ENCODE measurements around the gene FCN3. TPM values are rescaled to one million over a fixed set of nuclear protein-coding genes. Genes with fewer than 3 reads are reported as not detected.

Gene FCN3
- total and polyA plus RNA-seq, 10 of the 15 experiments (the other 5 are each of a cell fraction or from before 2014, with no cell fraction given): 0.28 TPM; not detected in 9

DNA sequence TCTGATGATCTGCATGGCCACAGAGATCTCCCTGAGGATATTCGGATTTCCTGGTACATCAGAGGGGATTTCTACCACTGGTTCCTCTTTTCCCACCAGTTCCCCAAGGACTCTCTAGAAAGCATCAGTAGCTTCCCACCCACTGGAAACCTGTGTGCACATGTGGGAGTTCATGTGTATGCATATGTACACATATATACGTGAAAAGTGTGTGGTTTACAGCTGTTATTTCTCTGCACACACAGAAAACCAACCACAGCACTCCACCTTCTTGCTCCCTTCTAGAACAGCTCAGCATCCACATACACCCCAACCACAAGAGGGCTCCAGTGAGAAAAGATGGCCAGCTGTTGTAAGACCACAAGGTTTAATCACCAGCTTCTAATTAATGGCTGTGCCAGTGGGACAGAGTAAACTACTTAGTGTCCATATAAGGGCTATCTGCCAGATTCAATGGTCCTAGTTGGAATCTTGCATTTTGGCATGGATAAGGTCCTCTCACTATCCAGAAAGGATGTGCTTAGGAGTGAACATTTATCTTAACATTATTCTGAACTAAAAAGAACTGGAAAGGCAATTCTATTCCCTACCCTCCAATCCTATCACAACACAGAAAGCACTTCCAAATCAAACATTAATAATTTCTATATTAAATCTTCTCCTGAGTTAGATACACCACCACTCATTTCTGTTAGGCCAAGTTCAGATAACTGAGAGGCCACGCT, 41.9 kb upstream of the FCN3 start (continued):
- TF ChIP-seq, protein P1, sequence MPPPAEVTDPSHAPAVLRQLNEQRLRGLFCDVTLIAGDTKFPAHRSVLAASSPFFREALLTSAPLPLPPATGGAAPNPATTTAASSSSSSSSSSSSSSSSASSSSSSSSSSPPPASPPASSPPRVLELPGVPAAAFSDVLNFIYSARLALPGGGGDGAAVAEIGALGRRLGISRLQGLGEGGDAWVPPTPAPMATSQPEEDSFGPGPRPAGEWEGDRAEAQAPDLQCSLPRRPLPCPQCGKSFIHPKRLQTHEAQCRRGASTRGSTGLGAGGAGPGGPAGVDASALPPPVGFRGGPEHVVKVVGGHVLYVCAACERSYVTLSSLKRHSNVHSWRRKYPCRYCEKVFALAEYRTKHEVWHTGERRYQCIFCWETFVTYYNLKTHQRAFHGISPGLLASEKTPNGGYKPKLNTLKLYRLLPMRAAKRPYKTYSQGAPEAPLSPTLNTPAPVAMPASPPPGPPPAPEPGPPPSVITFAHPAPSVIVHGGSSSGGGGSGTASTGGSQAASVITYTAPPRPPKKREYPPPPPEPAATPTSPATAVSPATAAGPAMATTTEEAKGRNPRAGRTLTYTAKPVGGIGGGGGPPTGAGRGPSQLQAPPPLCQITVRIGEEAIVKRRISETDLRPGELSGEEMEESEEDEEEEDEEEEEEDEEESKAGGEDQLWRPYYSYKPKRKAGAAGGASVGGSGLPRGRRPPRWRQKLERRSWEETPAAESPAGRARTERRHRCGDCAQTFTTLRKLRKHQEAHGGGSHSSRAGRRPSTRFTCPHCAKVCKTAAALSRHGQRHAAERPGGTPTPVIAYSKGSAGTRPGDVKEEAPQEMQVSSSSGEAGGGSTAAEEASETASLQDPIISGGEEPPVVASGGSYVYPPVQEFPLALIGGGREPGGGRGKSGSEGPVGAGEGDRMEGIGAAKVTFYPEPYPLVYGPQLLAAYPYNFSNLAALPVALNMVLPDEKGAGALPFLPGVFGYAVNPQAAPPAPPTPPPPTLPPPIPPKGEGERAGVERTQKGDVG (CRISPR knock-in tag; IDR thresholded peaks at IDR 0.05): no peak

DNA sequence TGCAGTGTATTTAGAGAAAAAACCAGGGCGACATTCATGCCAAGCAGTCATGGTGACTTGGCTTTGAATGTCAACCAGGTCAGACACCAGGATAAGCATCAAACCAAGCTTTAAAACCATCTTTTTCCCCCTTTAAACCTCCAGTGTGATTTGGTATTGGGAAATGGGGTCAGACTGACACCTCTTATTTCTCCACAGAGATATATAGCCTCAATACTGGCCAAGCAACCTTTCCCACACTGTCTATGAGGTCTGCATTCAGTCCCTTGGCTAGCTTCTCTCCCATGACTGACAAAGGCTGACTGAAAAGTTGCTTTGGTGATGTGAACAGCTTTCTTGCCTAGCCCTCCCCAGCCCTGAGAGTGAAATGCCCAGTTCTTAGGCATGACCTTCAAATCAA, 39.5 kb upstream of the FCN3 start:
- intact Hi-C loops (cut with micrococcal nuclease; ENCODE audit: unreplicated experiment) (no loop called here), in situ Hi-C loops (cut with MboI) (no loop called here)
- H3K4me3 ChIP-seq: no peak overlapping the region
- FAIRE-seq (no peak), DNase-seq (ENCODE audit: low read depth, low spot score) (no peak), ATAC-seq (no peak)
- no peaks in the 10 kb centered on the region for H3K27me3 ChIP-seq (replicated peaks in 1 of 2; ENCODE audit: control insufficient read depth in 2 of 2, insufficient read depth in 2 of 2, low read length in 1 of 2)
- no peak overlapping the region for H2AFZ ChIP-seq (ENCODE audit: control insufficient read depth, low read depth, low read length)
- H3K4me2 ChIP-seq (ENCODE audit: control insufficient read depth, insufficient read depth): no peak overlapping the region
- H3K36me3 ChIP-seq (ENCODE audit: control insufficient read depth in 2 of 2, insufficient read depth in 2 of 2, low read length in 1 of 2): peaks cover 21 to 45% of the 10 kb centered on the region in 2 experiments
- 93% methylated on average over 1 of the region's 1 CpG for WGBS (ENCODE audit: insufficient coverage, insufficient replicate concordance, low lambda C conversion rate, missing lambda C conversion rate)
- no peaks in the 10 kb centered on the region for H3K9me3 ChIP-seq (replicated peaks; ENCODE audit: control insufficient read depth, insufficient read depth, low read length)
- peaks cover 30% of the 10 kb centered on the region for H3K4me1 ChIP-seq (ENCODE audit: control insufficient read depth, insufficient read depth, low read length)
- BruUV-seq (replicated peaks): no TSS peak
- H3K9ac ChIP-seq (ENCODE audit: control insufficient read depth, insufficient read depth, low read length): no peak overlapping the region
- ChIA-PET RAD21 (ENCODE audit: unreplicated experiment) (interaction anchor here (0.7 to 9.8 kb wide), 4 partner anchors 15 to 190 kb away, joined by 3 to 94 read pairs (median 25); partner anchors contain the start of genes AHDC1 and WASF2), SMC1A (ENCODE audit: uncharacterized antibody, unreplicated experiment) (interaction anchor here (0.8 to 22.2 kb wide), 8 partner anchors 12 to 192 kb away, joined by 3 to 470 read pairs (median 8); partner anchors contain the start of gene AHDC1), POLR2A (interaction anchor here (0.5 to 1.1 kb wide), 5 partner anchors 16 to 347 kb away, joined by 3 to 5 read pairs (median 3); no protein-coding TSS in a partner anchor), CTCF (interaction anchor here (0.6 to 18.9 kb wide), 10 partner anchors 8 to 369 kb away, joined by 3 to 240 read pairs (median 11); partner anchors contain the start of gene AHDC1)
- peaks cover 4% of the 10 kb centered on the region for H3K79me2 ChIP-seq (ENCODE audit: control insufficient read depth, insufficient read depth, low read length)
- no peak overlapping the region for H3K27ac ChIP-seq (ENCODE audit: control insufficient read depth, insufficient read depth)
- H4K20me1 ChIP-seq (ENCODE audit: control insufficient read depth, insufficient read depth): no peaks in the 10 kb centered on the region
- TF ChIP-seq RB1 (IDR thresholded peaks at IDR 0.05; ENCODE audit: borderline replicate concordance) (no peak), HDGF (IDR thresholded peaks at IDR 0.05) (no peak), MYB (IDR thresholded peaks at IDR 0.05; ENCODE audit: borderline replicate concordance, low read depth, low read length) (no peak), IKZF1 (conservative IDR thresholded peaks at IDR 0.05) (no peak), RBBP5 (conservative IDR thresholded peaks at IDR 0.05) (no peak)
- TF ChIP-seq, protein P2, sequence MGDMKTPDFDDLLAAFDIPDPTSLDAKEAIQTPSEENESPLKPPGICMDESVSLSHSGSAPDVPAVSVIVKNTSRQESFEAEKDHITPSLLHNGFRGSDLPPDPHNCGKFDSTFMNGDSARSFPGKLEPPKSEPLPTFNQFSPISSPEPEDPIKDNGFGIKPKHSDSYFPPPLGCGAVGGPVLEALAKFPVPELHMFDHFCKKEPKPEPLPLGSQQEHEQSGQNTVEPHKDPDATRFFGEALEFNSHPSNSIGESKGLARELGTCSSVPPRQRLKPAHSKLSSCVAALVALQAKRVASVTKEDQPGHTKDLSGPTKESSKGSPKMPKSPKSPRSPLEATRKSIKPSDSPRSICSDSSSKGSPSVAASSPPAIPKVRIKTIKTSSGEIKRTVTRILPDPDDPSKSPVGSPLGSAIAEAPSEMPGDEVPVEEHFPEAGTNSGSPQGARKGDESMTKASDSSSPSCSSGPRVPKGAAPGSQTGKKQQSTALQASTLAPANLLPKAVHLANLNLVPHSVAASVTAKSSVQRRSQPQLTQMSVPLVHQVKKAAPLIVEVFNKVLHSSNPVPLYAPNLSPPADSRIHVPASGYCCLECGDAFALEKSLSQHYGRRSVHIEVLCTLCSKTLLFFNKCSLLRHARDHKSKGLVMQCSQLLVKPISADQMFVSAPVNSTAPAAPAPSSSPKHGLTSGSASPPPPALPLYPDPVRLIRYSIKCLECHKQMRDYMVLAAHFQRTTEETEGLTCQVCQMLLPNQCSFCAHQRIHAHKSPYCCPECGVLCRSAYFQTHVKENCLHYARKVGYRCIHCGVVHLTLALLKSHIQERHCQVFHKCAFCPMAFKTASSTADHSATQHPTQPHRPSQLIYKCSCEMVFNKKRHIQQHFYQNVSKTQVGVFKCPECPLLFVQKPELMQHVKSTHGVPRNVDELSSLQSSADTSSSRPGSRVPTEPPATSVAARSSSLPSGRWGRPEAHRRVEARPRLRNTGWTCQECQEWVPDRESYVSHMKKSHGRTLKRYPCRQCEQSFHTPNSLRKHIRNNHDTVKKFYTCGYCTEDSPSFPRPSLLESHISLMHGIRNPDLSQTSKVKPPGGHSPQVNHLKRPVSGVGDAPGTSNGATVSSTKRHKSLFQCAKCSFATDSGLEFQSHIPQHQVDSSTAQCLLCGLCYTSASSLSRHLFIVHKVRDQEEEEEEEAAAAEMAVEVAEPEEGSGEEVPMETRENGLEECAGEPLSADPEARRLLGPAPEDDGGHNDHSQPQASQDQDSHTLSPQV (IDR thresholded peaks at IDR 0.05): no peak
- TF ChIP-seq, protein P3, sequence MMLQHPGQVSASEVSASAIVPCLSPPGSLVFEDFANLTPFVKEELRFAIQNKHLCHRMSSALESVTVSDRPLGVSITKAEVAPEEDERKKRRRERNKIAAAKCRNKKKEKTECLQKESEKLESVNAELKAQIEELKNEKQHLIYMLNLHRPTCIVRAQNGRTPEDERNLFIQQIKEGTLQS (IDR thresholded peaks at IDR 0.05; ENCODE audit: borderline replicate concordance, extremely low read depth, low read depth, low read length): no peak
- TF ChIP-seq, protein P4, sequence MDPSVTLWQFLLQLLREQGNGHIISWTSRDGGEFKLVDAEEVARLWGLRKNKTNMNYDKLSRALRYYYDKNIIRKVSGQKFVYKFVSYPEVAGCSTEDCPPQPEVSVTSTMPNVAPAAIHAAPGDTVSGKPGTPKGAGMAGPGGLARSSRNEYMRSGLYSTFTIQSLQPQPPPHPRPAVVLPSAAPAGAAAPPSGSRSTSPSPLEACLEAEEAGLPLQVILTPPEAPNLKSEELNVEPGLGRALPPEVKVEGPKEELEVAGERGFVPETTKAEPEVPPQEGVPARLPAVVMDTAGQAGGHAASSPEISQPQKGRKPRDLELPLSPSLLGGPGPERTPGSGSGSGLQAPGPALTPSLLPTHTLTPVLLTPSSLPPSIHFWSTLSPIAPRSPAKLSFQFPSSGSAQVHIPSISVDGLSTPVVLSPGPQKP (IDR thresholded peaks at IDR 0.05; ENCODE audit: low read depth, low read length): no peak

Data from GM12878 (cell line).